Stimulated activated CD8-positive, alpha-beta memory T cell treated with anti-CD3 and anti-CD28 coated beads, Interleukin-4, amount 100 ng/mL, for 4 hours (primary cell): ENCODE results near the gene ALDH1B1.

Experiments used
- DNase-seq, 2 donors: peaks; one replicate each; pipeline ENCODE4 v3.0.0-alpha.2; 2020; ENCODE audit warnings: low read depth in 2 of 2, low spot score in 1 of 2

Gene ALDH1B1

DNA sequence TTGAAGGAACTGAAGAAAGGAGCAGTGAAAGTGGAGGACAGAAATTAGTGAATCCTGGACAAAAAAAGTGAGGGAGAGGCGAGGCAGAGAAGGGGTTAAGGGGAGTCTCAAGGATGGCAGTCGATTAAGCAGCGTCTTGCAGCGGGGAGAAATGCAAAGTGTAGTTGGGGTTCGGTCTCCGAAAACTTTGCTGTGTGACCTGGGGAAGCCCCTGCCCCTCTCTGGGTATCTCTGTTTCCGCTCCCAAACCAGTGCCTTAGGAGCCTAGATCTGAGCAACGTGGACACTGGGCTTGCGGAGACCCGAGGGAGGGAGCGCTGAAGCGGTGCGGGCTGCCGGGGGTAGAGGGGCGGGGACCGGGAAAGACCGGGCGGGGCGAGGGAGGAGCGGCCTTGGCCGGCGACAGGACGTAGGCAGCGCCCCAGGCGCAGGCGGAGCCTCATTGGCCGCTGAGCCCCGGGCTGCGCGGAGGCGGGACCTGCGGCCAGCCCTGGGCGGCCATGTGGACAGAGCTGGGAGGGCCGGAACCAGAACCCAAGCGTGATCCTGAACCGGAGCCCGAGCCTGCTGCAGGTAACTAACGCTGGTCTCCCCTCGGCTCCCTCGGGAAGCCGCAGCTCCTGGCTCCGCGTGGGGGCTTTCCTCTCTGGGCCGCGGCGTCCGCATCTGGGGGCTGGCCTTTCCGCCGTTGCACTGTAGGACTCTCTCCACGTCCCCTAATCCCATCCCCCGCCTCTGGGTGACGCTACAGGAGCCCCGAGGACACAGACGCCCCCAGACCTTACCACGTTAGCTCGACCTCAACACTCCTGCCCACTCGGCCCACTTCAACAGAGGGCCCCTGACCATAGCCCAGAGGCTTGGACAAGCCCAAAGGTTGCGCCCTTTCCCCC is at the start of gene ALDH1B1:
Gene ALDH1B1, plus strand, starts transcription at position 468 of the 893 bp plus-strand sequence. CDS start 3,047 bp downstream, outside the sequence.
- peak; percentile 11 to 57 for DNase-seq

- no peak for DNase-seq
Measured at GRCh38 chr9:38343037-38343436, 49.5 kb upstream of the ALDH1B1 start.

- DNase-seq: no peak
Measured at GRCh38 chr9:38343552-38343951, 49.0 kb upstream of the ALDH1B1 start.

DNA sequence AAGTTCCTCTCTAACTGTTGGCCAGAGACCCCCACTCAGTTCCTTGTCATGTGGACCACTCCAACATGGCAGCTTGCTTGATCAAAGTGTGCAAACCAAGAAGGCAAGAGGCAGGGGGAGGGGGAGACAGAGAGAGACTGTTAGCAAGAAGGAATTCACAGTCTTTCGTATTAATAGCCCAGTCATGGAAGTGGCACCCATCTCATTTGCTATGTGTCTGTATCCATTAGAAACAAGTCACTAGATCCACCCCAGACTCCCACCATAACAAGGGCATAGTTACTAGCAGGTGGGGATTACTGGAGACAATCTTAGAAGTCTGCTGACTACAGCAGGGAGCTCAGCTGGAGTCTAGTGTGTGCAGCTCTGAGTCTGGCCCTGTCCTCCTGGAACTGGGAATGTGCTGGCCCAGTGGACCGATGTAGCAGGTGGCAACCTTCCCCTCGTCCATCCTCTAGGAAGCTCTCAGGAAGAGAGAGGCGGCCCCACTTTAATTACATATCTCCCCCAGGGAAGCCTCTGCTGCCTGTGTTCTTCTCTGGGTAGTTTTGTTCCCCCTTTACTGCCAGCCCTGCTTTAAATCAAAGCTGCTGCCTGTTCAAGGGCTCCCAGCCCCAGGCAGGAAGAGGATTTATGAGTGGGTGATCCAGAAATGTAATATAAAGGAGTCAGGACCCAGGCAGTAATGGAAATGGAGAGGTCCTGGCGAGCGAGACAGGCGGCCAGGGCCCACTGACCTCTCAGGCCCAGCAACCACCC is 47.8 kb upstream of the ALDH1B1 start:
- DNase-seq: no peak

DNA sequence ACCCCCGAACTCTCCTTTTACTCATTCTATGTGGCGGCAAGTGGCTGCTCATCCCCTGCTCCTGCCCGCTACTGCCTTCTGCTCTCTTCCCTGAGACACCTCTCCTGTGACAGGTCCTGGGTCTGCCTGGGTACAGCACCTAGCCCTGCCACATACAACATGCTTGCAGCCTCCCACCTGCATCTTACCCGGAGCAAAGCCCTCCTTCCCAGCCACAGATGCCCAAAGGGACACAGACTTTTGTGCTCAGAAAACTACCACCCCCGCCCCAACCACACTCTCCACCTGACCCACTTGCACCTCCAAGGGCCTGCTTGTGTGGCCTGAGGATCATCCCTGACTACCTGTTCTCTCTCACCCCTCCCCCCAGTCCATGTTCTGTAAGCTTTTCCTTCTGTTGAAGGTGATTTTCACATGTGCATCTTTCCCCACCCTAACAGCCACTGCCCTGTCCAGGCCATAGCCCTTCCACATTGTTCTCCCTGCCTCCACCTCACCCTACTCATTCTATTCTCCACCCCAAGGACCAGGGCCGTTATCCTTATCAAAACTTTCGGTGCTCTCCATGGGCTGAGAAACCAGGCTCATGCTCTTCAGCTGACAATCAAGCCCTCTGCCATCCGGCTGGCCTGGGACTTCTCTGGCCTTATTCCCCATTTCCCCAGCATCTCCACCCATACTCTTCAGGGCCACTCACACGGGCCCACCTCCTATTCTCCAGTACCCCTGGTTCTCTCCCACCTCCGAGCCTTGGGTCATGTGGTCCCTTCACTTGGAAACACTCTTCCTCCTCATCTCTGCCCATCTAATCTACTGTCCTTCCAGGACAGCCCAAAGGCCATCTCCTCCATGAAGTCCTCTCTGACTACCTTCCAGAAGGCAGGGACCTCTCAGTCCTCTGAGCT is 46.4 kb upstream of the ALDH1B1 start:
- DNase-seq: no peak

- DNase-seq: no peak
Measured at GRCh38 chr9:38346811-38347210, 45.7 kb upstream of the ALDH1B1 start.

DNA sequence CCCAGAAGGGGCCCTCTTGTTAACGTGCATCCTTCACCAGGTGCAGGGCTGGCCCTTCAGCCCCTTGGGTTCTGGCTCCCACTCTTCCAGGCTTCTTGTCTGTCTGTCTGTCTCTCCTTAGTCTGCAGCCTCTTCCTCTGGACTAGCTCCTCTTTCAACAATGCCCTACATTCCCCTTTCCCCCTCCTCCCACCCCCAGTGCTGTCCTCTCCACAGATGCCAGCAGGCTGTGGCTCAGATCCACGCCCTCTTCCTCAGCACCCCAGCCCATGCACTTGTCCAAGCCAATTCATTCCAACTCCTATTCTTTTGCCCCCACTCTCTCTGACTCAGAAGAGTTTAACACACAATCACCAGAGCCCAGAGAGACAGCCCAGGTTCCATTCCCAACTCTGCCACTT is 45.2 kb upstream of the ALDH1B1 start:
- no peak for DNase-seq

DNA sequence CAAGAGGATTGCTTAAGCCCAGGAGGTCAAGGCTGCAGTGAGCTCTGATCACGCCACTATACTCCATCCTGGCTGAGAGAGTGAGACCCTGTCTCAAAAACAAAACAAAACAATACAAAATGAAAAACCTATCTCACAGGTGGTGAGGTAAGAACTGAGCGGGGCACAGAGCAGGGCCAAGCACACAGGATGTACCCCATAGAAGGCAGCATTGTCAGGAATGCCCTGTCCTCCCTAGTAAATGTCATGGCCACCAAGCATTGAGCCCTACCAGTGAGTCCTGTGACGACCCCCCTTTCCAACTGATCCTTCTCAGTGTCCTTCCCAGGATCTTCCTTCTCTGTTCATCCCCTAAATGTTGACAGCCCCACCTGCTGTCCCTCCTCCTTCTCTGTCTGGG is 44.6 kb upstream of the ALDH1B1 start:
- no peak for DNase-seq

DNA sequence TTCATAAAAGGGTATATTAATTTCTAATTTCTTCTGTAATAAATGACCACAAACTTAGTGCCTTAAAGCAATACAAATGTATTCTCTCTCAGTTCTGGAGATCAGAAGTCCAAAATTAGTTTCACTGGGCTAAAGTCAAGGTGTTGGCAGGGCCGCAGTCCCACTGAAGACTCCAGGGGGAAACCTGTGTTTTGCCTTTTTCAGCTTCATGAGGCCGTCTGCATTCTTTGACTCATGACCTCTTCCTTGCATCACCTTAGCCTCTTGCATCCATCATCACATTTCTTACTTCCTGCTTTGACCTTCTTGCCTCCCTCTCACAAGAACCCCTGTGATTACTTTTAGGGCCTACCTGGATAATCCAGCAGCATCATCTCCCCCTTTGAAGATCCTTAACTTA is 42.0 kb upstream of the ALDH1B1 start:
- DNase-seq: no peak

- no peak for DNase-seq
Measured at GRCh38 chr9:38352530-38353328, 39.8 kb upstream of the ALDH1B1 start.

DNA sequence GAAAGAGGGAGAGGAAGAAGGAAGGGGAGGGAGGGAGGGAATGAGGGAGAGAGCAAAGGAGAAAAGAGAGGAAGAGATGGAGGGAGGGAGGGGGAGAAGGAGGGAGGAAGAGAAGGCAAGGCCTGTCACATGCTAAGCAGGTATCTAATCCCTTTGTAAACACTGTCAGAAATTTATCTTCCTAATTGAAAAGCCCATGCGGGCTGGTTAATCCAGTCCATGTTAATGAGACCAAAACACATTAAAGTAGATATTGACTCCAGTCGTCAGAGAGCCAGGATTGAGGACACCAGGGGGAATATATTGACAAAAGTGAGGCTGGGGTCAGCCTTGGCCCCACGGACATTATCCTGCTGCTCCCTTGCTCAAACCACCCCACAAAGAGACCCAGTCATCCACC is 37.4 kb upstream of the ALDH1B1 start:
- DNase-seq: no peak

DNA sequence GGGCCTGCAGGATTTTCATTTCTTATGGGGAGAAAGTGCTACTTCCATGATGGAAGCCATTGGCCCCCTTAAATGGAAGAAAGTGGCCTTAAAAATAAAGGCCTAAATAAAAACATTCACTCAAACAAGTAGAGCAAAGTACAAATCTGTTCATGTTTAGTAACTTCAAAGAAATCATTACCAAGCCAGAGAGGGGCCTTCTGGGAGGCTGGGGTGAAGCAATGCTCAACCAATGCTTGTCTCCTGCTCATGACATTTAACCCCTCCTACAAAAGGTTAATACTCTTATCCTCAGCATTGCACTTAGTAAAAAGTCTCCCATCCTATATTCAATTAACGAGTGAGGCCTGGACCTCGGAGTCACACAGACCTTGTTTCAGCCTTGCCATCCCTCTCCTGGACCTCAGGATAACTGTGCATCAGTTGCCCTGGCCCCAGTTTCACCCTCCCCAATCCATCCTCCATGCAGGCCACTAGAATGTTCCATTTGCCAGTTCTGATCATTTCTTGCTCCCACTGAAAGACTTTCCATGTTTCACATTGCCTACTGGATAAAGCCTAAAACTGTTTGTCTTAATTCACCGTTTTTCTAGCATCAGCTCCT is 36.9 kb upstream of the ALDH1B1 start:
- DNase-seq: no peak

DNA sequence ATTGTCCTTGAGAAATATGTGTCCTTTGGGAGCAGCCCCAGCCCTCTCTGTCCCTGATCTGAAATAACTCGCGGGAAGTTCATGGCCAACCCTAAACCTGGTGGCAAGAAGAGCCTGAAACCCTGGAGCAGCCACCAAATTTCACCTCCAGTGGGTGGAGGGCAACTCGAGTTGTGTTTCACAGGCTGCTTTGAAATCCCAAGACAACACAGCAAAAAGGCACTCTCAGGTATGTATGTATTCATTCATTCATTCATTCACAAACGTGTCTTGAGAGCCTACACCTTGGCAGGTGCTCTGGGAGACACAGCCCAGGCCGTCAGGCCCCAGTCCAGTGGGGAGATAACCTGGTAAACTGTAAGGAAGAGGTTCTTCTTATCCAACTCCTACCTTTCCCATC is 35.7 kb upstream of the ALDH1B1 start:
- DNase-seq: no peak

DNA sequence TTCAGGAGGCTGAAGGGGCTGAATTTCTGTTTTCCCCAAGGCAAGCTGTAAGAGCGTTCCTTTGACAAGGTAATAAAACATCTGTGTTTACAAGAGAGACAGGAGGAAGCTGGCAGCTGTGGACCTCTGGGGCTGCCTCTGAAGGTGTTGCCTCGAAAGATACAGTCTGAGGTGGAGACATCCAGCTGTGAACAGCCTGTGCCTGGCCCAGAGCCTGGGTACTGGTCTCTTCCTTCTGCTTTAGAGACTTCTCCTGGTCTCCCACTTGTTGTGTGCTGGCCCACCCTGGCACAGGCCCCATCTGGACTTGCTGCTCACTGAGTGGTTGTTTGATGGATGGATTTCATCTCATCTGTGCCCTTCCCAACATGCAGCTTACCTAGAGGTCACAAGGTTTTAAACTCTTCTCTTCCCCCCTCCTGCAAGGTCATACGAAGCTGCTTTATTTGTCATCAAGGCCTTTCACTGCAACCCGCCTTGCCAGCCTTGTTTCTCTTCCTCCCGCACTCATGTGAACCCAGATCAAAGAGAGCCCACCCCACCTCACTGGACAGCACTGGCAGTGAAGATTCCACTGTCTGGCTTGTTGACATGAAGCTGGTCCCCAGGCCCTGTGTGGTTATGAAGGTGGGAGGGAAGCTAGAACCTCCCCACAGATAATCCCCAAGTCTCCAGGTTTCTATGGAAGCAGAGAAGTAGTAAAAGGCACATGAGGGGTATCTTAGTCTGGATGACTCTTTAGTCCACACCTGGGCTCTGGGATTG is 35.0 kb upstream of the ALDH1B1 start:
- no peak for DNase-seq

- no peak for DNase-seq
Measured at GRCh38 chr9:38358390-38359296, 33.9 kb upstream of the ALDH1B1 start.

- DNase-seq: no peak
Measured at GRCh38 chr9:38359297-38359653, 33.2 kb upstream of the ALDH1B1 start.

- no peak for DNase-seq
Measured at GRCh38 chr9:38359689-38360385, 32.7 kb upstream of the ALDH1B1 start.
